Measurements from ENCODE around the gene HOTAIR.

DNA sequence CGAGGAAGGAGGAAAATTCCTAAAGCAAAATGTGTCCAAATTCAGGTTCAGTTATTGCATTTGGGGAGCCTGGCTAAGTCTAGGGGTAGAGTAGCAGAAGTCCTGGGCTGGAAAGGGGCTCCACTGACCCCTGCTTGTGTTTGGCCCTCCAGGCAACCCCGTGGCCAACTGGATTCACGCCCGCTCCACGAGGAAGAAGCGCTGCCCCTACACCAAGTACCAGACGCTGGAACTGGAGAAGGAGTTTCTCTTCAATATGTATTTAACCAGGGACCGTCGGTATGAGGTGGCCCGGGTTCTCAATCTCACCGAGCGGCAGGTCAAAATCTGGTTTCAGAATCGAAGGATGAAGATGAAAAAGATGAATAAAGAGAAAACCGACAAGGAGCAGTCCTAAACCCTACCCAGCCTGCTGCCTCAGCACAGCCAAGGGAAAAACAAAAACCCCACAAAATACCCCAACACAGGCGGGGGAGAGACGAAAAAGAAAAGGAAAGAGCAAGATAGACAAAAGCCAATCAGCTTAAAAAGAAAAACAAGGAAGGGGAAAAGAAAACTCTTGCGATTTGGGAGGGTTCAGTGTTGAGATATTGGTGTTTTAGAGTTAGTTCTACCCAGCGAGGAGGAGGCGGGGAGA, 27.6 kb upstream of the HOTAIR start:
- TF ChIP-seq, protein P1, sequence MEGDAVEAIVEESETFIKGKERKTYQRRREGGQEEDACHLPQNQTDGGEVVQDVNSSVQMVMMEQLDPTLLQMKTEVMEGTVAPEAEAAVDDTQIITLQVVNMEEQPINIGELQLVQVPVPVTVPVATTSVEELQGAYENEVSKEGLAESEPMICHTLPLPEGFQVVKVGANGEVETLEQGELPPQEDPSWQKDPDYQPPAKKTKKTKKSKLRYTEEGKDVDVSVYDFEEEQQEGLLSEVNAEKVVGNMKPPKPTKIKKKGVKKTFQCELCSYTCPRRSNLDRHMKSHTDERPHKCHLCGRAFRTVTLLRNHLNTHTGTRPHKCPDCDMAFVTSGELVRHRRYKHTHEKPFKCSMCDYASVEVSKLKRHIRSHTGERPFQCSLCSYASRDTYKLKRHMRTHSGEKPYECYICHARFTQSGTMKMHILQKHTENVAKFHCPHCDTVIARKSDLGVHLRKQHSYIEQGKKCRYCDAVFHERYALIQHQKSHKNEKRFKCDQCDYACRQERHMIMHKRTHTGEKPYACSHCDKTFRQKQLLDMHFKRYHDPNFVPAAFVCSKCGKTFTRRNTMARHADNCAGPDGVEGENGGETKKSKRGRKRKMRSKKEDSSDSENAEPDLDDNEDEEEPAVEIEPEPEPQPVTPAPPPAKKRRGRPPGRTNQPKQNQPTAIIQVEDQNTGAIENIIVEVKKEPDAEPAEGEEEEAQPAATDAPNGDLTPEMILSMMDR (conservative IDR thresholded peaks at IDR 0.05) = no peak
- TF ChIP-seq ZFX (IDR thresholded peaks at IDR 0.05) = no peak
